Sigmoid colon (tissue), 4 donors: ENCODE results near the gene LIPG.

Source experiments
- EP300 ChIP-seq, 4 donors: sonication (generic); formaldehyde crosslinking; IDR thresholded peaks; one replicate each; pipeline ENCODE4 v1.6.1; 2017; ENCODE audit warnings: antibody characterized with exemption in 4 of 4
- POLR2A ChIP-seq, 2 donors: fragments of 450-650 bp; IDR thresholded peaks; one replicate each; pipeline ENCODE4 v1.6.1; 2016; ENCODE audit warnings: antibody characterized with exemption in 2 of 2, mild to moderate bottlenecking in 2 of 2, moderate library complexity in 2 of 2
- POLR2AphosphoS5 ChIP-seq, 4 donors: sonication (generic); formaldehyde crosslinking; IDR thresholded peaks; one replicate each; pipeline ENCODE4 v1.6.1; 2017; ENCODE audit warnings: antibody characterized with exemption in 4 of 4
- TF ChIP-seq, protein P1 (sequence below), 4 experiments: fragments of 450-650 bp in 3 of 4; fragments of 200-600 bp in 1 of 4; IDR thresholded peaks; one replicate each; pipeline ENCODE4 v1.5.1; 2016 to 2019; ENCODE audit warnings: antibody characterized with exemption in 4 of 4, mild to moderate bottlenecking in 3 of 4, moderate library complexity in 2 of 4

DNA sequence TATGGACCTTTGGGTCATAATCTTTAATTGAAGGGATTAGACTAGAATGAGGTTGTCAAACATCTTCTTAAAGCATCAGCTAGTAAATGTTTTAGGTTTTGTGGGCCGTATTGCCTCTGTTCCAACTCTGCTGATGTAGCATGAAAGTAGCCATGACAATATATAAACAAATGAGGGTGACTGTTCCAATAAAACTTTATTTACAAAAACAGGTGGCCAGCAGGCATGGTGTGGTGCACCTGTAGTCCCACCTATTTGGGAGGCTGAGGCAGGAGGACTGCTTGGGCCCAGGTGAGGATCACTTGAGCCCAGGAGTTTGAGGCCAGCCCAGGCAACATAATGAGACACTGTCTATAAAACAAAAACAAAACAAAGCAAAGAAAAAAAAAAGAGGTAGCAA is 18.4 kb downstream of the LIPG start:
- TF ChIP-seq, protein P1, sequence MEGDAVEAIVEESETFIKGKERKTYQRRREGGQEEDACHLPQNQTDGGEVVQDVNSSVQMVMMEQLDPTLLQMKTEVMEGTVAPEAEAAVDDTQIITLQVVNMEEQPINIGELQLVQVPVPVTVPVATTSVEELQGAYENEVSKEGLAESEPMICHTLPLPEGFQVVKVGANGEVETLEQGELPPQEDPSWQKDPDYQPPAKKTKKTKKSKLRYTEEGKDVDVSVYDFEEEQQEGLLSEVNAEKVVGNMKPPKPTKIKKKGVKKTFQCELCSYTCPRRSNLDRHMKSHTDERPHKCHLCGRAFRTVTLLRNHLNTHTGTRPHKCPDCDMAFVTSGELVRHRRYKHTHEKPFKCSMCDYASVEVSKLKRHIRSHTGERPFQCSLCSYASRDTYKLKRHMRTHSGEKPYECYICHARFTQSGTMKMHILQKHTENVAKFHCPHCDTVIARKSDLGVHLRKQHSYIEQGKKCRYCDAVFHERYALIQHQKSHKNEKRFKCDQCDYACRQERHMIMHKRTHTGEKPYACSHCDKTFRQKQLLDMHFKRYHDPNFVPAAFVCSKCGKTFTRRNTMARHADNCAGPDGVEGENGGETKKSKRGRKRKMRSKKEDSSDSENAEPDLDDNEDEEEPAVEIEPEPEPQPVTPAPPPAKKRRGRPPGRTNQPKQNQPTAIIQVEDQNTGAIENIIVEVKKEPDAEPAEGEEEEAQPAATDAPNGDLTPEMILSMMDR (IDR thresholded peaks at IDR 0.05) = no peak
- TF ChIP-seq POLR2AphosphoS5 (IDR thresholded peaks at IDR 0.05) (no peak), EP300 (IDR thresholded peaks at IDR 0.05) (no peak), POLR2A (IDR thresholded peaks at IDR 0.05) (no peak)
